Panc1 (cell line): ENCODE data around the gene CLMN.
A peak's percentile ranks its signal among the peaks of the same experiment; 100 is the strongest.

Source experiments
- CTCF ChIP-seq: fragments of 450-650 bp; IDR thresholded peaks from 2 replicates; pipeline ENCODE4 v1.5.1; 2017; ENCODE audit warnings: mild to moderate bottlenecking
- POLR2AphosphoS5 ChIP-seq: IDR thresholded peaks from 2 replicates; pipeline ENCODE4 v1.6.1; 2012; ENCODE audit warnings: mild to moderate bottlenecking, low read depth, low read length, moderate library complexity
- REST ChIP-seq, 2 experiments: IDR thresholded peaks; 2 replicates each; pipeline ENCODE4 v1.6.1; 2011 to 2012; ENCODE audit warnings: low read depth in 2 of 2, control low read depth in 1 of 2, low read length in 1 of 2, mild to moderate bottlenecking in 1 of 2, moderate library complexity in 1 of 2; ENCODE audit not compliant: insufficient read depth in 1 of 2

GRCh38 chr14:95157327-95158189, 162.2 kb downstream of the CLMN start, which contains the start of gene DICER1:
- TF ChIP-seq CTCF (no peak), POLR2AphosphoS5 (peak; percentile 67), REST (IDR thresholded peaks at IDR 0.05; ENCODE audit: insufficient read depth in 1 of 2, low read depth in 2 of 2, low read length in 1 of 2) (no peak)
